ENCODE data around the gene ITPRID1. TPM values are rescaled to one million over a fixed set of nuclear protein-coding genes. Genes with fewer than 3 reads are reported as not detected.

The ITPRID1 gene
- total and polyA plus RNA-seq, 2 of the 8 experiments (the other 6 are each of a cell fraction or from before 2014, with no cell fraction given) = 0.09 to 0.47 TPM

DNA sequence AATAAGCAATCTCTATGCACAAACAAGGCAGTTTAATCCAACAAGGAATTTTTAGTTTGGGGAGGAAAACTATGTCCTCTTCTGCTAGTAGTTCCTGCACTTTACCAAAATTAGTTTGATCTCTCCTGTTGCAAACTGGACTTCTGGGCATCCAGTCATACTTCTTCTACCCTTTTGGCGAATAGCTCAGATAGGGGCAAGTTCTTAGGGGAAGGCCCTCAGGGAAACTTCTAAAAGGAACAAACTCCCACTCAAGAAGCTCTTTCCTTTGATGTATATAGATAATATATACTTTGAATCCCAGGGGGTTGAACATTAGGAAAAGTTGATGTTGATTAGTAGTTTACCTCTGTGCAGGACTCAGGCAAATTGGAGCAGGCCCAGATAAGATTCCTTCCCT is 151.7 kb downstream of the ITPRID1 start (continued):
- no peak for TF ChIP-seq BRCA1 (IDR thresholded peaks at IDR 0.05; ENCODE audit: low read depth, low read length)
- TF ChIP-seq CBX5 (IDR thresholded peaks at IDR 0.05; ENCODE audit: low read depth, low read length) = no peak
- TF ChIP-seq TBP (IDR thresholded peaks at IDR 0.05; ENCODE audit: low read depth, low read length) = no peak
- no peak for TF ChIP-seq CEBPB (IDR thresholded peaks at IDR 0.05; ENCODE audit: low read depth, low read length)
- no peak for TF ChIP-seq BCL11A (IDR thresholded peaks at IDR 0.05; ENCODE audit: low read depth in 2 of 2, low read length in 2 of 2)
- TF ChIP-seq ASH2L (IDR thresholded peaks at IDR 0.05; ENCODE audit: low read length) = no peak
- no peak for TF ChIP-seq CTBP2 (IDR thresholded peaks at IDR 0.05; ENCODE audit: borderline replicate concordance, insufficient read depth, insufficient read length, low read length)
- TF ChIP-seq RAD21 (IDR thresholded peaks at IDR 0.05 in 1 of 2, conservative IDR thresholded peaks at IDR 0.05 in 1 of 2; ENCODE audit: low read depth in 2 of 2, low read length in 2 of 2) = no peak
